ENCODE results near the gene ZNF473.
"Not testable (repeated sequence)": the region's sequence is repeated elsewhere in the genome, so short reads cannot be mapped to it uniquely, and the experiment has no call there.

Gene ZNF473

GRCh38 chr19:50087153-50087552, 61.3 kb downstream of the ZNF473 start:
- not testable (repeated sequence) for H3K4me1 ChIP-seq (ENCODE audit: control insufficient read depth in 1 of 2, insufficient read depth in 1 of 2, low read depth in 1 of 2, low read length in 1 of 2); H3K27ac ChIP-seq; H3K4me3 ChIP-seq (ENCODE audit: low read depth in 1 of 2, low read length in 1 of 2); H3K9me3 ChIP-seq; H3K36me3 ChIP-seq; H3K27me3 ChIP-seq

DNA sequence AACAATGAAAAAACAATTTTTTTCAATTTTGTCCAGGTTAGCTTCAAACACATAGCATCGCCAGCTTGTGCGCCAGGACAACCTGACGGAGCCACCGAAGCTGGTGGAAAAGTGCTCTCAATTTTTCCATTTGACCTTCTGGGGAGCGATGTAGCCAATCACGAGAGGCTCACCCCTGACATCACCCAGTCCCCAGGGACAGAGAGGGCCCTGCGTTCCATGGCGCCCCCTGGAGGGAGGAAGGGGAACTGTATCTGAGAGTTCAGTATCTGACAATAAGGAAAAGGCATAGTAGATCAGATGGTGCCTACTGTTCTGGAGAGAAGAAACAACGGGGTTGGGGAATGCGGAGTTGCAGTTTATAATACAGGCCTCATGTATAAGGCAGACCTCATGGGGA, 64.9 kb downstream of the ZNF473 start:
- not testable (repeated sequence) for H3K36me3 ChIP-seq; H3K27me3 ChIP-seq; H3K9me3 ChIP-seq; H3K27ac ChIP-seq; H3K4me3 ChIP-seq (ENCODE audit: low read depth in 1 of 2, low read length in 1 of 2); H3K4me1 ChIP-seq (ENCODE audit: control insufficient read depth in 1 of 2, insufficient read depth in 1 of 2, low read depth in 1 of 2, low read length in 1 of 2)

DNA sequence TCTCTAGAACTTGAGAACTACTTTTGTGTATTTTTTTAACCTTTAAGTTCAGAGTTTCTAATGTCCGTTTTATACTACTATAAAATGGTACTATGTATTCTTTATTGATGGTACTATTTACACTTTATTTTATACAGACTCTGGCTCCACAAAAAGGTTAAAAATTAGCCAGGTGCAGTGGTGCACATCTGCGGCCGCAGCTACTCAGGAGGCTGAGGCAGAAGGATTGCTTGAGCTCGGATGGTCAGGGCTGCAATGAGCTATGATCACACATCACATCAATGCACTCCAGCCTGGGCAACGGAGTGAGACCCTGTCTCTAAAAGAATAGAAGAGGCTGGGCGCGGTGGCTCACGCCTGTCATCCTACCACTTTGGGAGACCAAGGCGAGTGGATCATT, 66.0 kb downstream of the ZNF473 start:
- H3K4me3 ChIP-seq (ENCODE audit: low read depth in 1 of 2, low read length in 1 of 2); H3K27me3 ChIP-seq; H3K4me1 ChIP-seq (ENCODE audit: control insufficient read depth in 1 of 2, insufficient read depth in 1 of 2, low read depth in 1 of 2, low read length in 1 of 2); H3K9me3 ChIP-seq; H3K27ac ChIP-seq; H3K36me3 ChIP-seq: not testable (repeated sequence)

DNA sequence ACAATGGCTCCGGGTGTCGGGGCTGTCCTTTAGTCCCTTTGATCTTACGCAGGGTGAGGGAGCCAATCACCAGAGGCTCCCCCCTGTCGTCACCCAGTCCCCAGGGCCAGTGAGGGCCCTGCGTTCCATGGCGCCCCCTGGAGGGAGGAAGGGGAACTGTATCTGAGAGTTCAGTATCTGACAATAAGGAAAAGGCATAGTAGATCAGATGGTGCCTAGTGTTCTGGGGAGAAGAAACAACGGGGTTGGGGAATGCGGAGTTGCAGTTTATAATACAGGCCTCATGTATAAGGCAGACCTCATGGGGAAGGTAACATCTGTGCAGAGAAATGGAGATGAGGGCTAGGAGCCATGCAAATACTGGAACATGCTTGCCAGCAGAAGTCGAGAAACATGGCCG, 66.8 kb downstream of the ZNF473 start:
- not testable (repeated sequence) for H3K4me1 ChIP-seq (ENCODE audit: control insufficient read depth in 1 of 2, insufficient read depth in 1 of 2, low read depth in 1 of 2, low read length in 1 of 2); H3K9me3 ChIP-seq; H3K36me3 ChIP-seq; H3K27me3 ChIP-seq; H3K4me3 ChIP-seq (ENCODE audit: low read depth in 1 of 2, low read length in 1 of 2); H3K27ac ChIP-seq

- H3K27me3 ChIP-seq; H3K27ac ChIP-seq; H3K9me3 ChIP-seq; H3K4me1 ChIP-seq (ENCODE audit: control insufficient read depth in 1 of 2, insufficient read depth in 1 of 2, low read depth in 1 of 2, low read length in 1 of 2); H3K36me3 ChIP-seq; H3K4me3 ChIP-seq (ENCODE audit: low read depth in 1 of 2, low read length in 1 of 2): not testable (repeated sequence)
These were observed 72.1 kb downstream of the ZNF473 start for GRCh38 chr19:50097884-50098283.

- H3K4me3 ChIP-seq (ENCODE audit: low read depth in 1 of 2, low read length in 1 of 2); H3K4me1 ChIP-seq (ENCODE audit: control insufficient read depth in 1 of 2, insufficient read depth in 1 of 2, low read depth in 1 of 2, low read length in 1 of 2); H3K27ac ChIP-seq; H3K9me3 ChIP-seq; H3K27me3 ChIP-seq; H3K36me3 ChIP-seq: not testable (repeated sequence)
These were observed 73.1 kb downstream of the ZNF473 start for GRCh38 chr19:50098892-50099291.

GRCh38 chr19:50099696-50100095, 73.9 kb downstream of the ZNF473 start:
- not testable (repeated sequence) for H3K9me3 ChIP-seq; H3K36me3 ChIP-seq; H3K4me1 ChIP-seq (ENCODE audit: control insufficient read depth in 1 of 2, insufficient read depth in 1 of 2, low read depth in 1 of 2, low read length in 1 of 2); H3K27ac ChIP-seq; H3K4me3 ChIP-seq (ENCODE audit: low read depth in 1 of 2, low read length in 1 of 2); H3K27me3 ChIP-seq

GRCh38 chr19:50100946-50101345, 75.1 kb downstream of the ZNF473 start:
- H3K27me3 ChIP-seq; H3K36me3 ChIP-seq; H3K27ac ChIP-seq; H3K4me1 ChIP-seq (ENCODE audit: control insufficient read depth in 1 of 2, insufficient read depth in 1 of 2, low read depth in 1 of 2, low read length in 1 of 2); H3K9me3 ChIP-seq; H3K4me3 ChIP-seq (ENCODE audit: low read depth in 1 of 2, low read length in 1 of 2): not testable (repeated sequence)

Measured in neutrophil (primary cell).